ENCODE data around the gene HFE. TPM values are rescaled to one million over a fixed set of nuclear protein-coding genes. Genes with fewer than 3 reads are reported as not detected.

Gene HFE
- total RNA-seq, 2 experiments from 2014 or later = 0.69 to 0.72 TPM

DNA sequence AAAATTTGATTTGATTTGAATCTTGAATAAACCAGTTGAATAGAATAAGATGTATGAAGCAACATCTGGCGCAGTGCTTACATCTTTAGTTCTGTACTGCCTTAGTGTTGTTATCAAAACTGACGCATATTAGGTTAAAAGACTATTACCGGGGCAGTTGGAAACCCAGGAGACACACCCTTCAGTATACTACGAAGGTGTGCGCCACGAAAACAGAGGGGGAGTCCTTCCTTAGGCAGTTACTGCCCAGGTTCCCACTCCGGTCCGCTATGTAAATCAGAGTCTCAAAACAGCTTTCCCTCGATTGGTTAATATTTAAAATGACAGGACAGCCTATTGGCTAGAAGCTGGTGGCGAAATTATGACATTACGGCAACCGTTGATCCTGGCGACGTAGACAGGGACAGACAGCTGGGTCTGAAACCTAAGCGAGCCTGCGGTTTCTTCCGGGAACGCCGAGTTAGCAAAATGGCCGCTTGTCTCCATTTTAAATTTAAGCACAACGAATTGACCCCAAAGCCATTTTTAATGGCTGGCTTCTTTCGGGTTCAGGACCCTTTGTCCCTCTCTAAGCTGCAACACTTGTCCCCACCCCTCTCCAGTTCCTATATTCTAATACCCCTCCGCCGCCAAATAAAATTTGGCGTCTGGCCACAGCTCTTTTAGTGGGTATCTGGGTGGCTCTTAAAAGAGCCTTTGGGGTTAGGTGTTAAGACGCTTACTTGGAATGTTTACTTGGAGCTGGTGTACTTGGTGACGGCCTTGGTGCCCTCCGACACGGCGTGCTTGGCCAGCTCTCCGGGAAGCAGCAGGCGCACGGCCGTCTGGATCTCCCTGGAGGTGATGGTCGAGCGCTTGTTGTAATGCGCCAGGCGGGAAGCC lies 35.8 kb downstream of the HFE start:
- H3K36me3 ChIP-seq (ENCODE audit: insufficient read depth, low read length) = peaks cover 12% of the 10 kb centered on the region
- H3K9me3 ChIP-seq (ENCODE audit: low read length) = no peaks in the 10 kb centered on the region; the same call in 1 of the 2 replicates
- CTCF ChIA-PET (ENCODE audit: unreplicated experiment) = no interaction called here
- TSS peak; percentile 98 for BruUV-seq (replicated peaks)
- H3K4me1 ChIP-seq (ENCODE audit: insufficient read depth, low read length, poor library complexity, severe bottlenecking) = peaks cover 60% of the 10 kb centered on the region
- H3K4me3 ChIP-seq (ENCODE audit: low read depth, low read length, poor library complexity, severe bottlenecking) = peak overlapping the region; percentile 72
- intact Hi-C loops (cut with micrococcal nuclease; ENCODE audit: unreplicated experiment) = loop anchor here (1.0 to 10.0 kb wide), 9 partner anchors 19 to 1769 kb away; a partner anchor contains a TSS
- peak overlapping the region; percentile 99 for H3K27ac ChIP-seq (ENCODE audit: low read depth, low read length, poor library complexity, severe bottlenecking)
- H4K20me1 ChIP-seq (ENCODE audit: insufficient read depth, low read length) = peaks cover 9% of the 10 kb centered on the region
- no peaks in the 10 kb centered on the region for H3K9me2 ChIP-seq (ENCODE audit: insufficient read depth, low read length)
- H2AFZ ChIP-seq (ENCODE audit: low read length) = no peak overlapping the region
- no peak for TF ChIP-seq EZH2phosphoT487 (IDR thresholded peaks at IDR 0.05; ENCODE audit: borderline replicate concordance, low read depth, low read length)
- TF ChIP-seq CTCF (conservative IDR thresholded peaks at IDR 0.05; ENCODE audit: low read length) = no peak
- H3K79me2 ChIP-seq (ENCODE audit: insufficient read depth, low read depth, low read length) = peaks cover 11% of the 10 kb centered on the region; the same call in 1 of the 2 replicates
- peak overlapping the region; percentile 83 for H3K4me2 ChIP-seq (ENCODE audit: low read length)
- DNase-seq (ENCODE audit: low spot score) = peak; percentile 99
- POLR2A ChIA-PET = interaction anchor here (0.7 to 6.3 kb wide), 49 partner anchors 8 to 1749 kb away, joined by 3 to 330 read pairs (median 7); a partner anchor contains a TSS

- H3K4me2 ChIP-seq (ENCODE audit: low read length) = peak overlapping the region; percentile 62
- peaks cover 11% of the 10 kb centered on the region; the same call in 1 of the 2 replicates for H3K79me2 ChIP-seq (ENCODE audit: insufficient read depth, low read depth, low read length)
- peaks cover 54% of the 10 kb centered on the region for H3K4me1 ChIP-seq (ENCODE audit: insufficient read depth, low read length, poor library complexity, severe bottlenecking)
- POLR2A ChIA-PET = interaction anchor here (0.7 to 6.3 kb wide), 54 partner anchors 9 to 1748 kb away, joined by 3 to 330 read pairs (median 6); a partner anchor contains a TSS
- H3K9me3 ChIP-seq (ENCODE audit: low read length) = no peaks in the 10 kb centered on the region; the same call in 1 of the 2 replicates
- peak overlapping the region; percentile 72 for H3K4me3 ChIP-seq (ENCODE audit: low read depth, low read length, poor library complexity, severe bottlenecking)
- no peaks in the 10 kb centered on the region for H3K9me2 ChIP-seq (ENCODE audit: insufficient read depth, low read length)
- no peak overlapping the region for H2AFZ ChIP-seq (ENCODE audit: low read length)
- no peak for DNase-seq (ENCODE audit: low spot score)
- TF ChIP-seq EZH2phosphoT487 (IDR thresholded peaks at IDR 0.05; ENCODE audit: borderline replicate concordance, low read depth, low read length) = no peak
- TF ChIP-seq CTCF (conservative IDR thresholded peaks at IDR 0.05; ENCODE audit: low read length) = no peak
- H3K27ac ChIP-seq (ENCODE audit: low read depth, low read length, poor library complexity, severe bottlenecking) = peak overlapping the region; percentile 99
- peaks cover 9% of the 10 kb centered on the region for H4K20me1 ChIP-seq (ENCODE audit: insufficient read depth, low read length)
- H3K36me3 ChIP-seq (ENCODE audit: insufficient read depth, low read length) = peaks cover 12% of the 10 kb centered on the region
- intact Hi-C loops (cut with micrococcal nuclease; ENCODE audit: unreplicated experiment) = loop anchor here (1.0 to 10.0 kb wide), 9 partner anchors 19 to 1769 kb away; a partner anchor contains a TSS
- BruUV-seq (replicated peaks) = no TSS peak
- CTCF ChIA-PET (ENCODE audit: unreplicated experiment) = no interaction called here
Observed at GRCh38 chr6:26123675-26123946, 36.4 kb downstream of the HFE start.

Data from OCI-LY7 (cell line).